ENCODE measurements around the gene RAPGEF3. TPM values are rescaled to one million over a fixed set of nuclear protein-coding genes. Genes with fewer than 3 reads are reported as not detected.
A peak's percentile ranks its signal among the peaks of the same experiment; 100 is the strongest.

Gene RAPGEF3
- total and polyA plus RNA-seq, 8 donors, result 10.8 to 28.9 (median 16.5) TPM

GRCh38 chr12:47757840-47758583 lies 668 bp downstream of the RAPGEF3 start:
- no peak for TF ChIP-seq CTCF (IDR thresholded peaks at IDR 0.05)
- Histone ChIP-seq H3K27ac (peak overlapping the region; percentile 66 to 76), H3K36me3 (no peaks in the 10 kb centered on the region), H3K9me3 (no peaks in the 10 kb centered on the region), H3K4me1 (peaks cover 28 to 65% of the 10 kb centered on the region in 2 donors), H3K27me3 (no peaks in the 10 kb centered on the region), H3K4me3 (peak overlapping the region; percentile 55 to 61)
- intact Hi-C loops (cut with DNase I), result no loop called here
- peak; percentile 7 for ATAC-seq
- peak in 1 of 4 donors; percentile 27 for DNase-seq

- Histone ChIP-seq H3K4me1 (peaks cover 32 to 71% of the 10 kb centered on the region in 2 donors), H3K4me3 (peak overlapping the region; percentile 55 to 61), H3K27ac (peak overlapping the region; percentile 66 to 76), H3K9me3 (no peaks in the 10 kb centered on the region), H3K36me3 (no peaks in the 10 kb centered on the region), H3K27me3 (no peaks in the 10 kb centered on the region)
- TF ChIP-seq CTCF (IDR thresholded peaks at IDR 0.05), result no peak
- no peak for ATAC-seq
- DNase-seq, result no peak
- intact Hi-C loops (cut with DNase I), result no loop called here
Measured at GRCh38 chr12:47757364-47757839, 1.3 kb downstream of the RAPGEF3 start.

GRCh38 chr12:47755655-47756562 lies 2.8 kb downstream of the RAPGEF3 start:
- H3K36me3 ChIP-seq, result peaks cover 0 to under 1% of the 10 kb centered on the region in 2 donors
- no peak for DNase-seq
- H3K27me3 ChIP-seq, result no peaks in the 10 kb centered on the region
- H3K9me3 ChIP-seq, result no peaks in the 10 kb centered on the region
- peak overlapping the region; percentile 39 to 72 for H3K27ac ChIP-seq
- no peak for TF ChIP-seq CTCF (IDR thresholded peaks at IDR 0.05)
- peaks cover 32 to 76% of the 10 kb centered on the region in 2 donors for H3K4me1 ChIP-seq
- H3K4me3 ChIP-seq, result peak overlapping the region in 1 of 2 donors; percentile 61
- intact Hi-C loops (cut with DNase I), result no loop called here
- peak; percentile 17 for ATAC-seq

GRCh38 chr12:47754881-47755280 lies 3.8 kb downstream of the RAPGEF3 start:
- H3K27ac ChIP-seq, result peak overlapping the region; percentile 39 to 72
- peak; percentile 66 for ATAC-seq
- no peak overlapping the region for H3K4me3 ChIP-seq
- peak in 2 of 4 donors; percentile 74 to 78 for DNase-seq
- peaks cover 0 to 11% of the 10 kb centered on the region in 2 donors for H3K36me3 ChIP-seq
- H3K9me3 ChIP-seq, result no peaks in the 10 kb centered on the region
- H3K27me3 ChIP-seq, result no peaks in the 10 kb centered on the region
- H3K4me1 ChIP-seq, result peaks cover 32 to 75% of the 10 kb centered on the region in 2 donors
- intact Hi-C loops (cut with DNase I), result no loop called here
- no peak for TF ChIP-seq CTCF (IDR thresholded peaks at IDR 0.05)

GRCh38 chr12:47754126-47754525 lies 4.6 kb downstream of the RAPGEF3 start:
- H3K27ac ChIP-seq, result peak overlapping the region; percentile 69 to 72
- no peaks in the 10 kb centered on the region for H3K27me3 ChIP-seq
- H3K9me3 ChIP-seq, result no peaks in the 10 kb centered on the region
- no peak overlapping the region for H3K4me3 ChIP-seq
- ATAC-seq (no peak), DNase-seq (no peak)
- intact Hi-C loops (cut with DNase I), result no loop called here
- no peak for TF ChIP-seq CTCF (IDR thresholded peaks at IDR 0.05)
- H3K36me3 ChIP-seq, result peaks cover 0 to 16% of the 10 kb centered on the region in 2 donors
- H3K4me1 ChIP-seq, result peaks cover 29 to 68% of the 10 kb centered on the region in 2 donors
